Forelimb muscle (tissue), 1 donor: ENCODE measurements around the gene ABCG1. TPM values are rescaled to one million over a fixed set of nuclear protein-coding genes. Genes with fewer than 3 reads are reported as not detected.

Source experiments
- DNase-seq: peaks from one replicate; pipeline ENCODE4 v3.0.0-alpha.2; 2013; ENCODE audit warnings: low read depth
- polyA plus RNA-seq: library from polyadenylated mRNA; unstranded; fragments of 120-200 nt; gene quantifications from one replicate; pipeline ENCODE4 v1.2.1, GENCODE V29; 2013; ENCODE audit not compliant: insufficient read length

ABCG1 gene
- polyA plus RNA-seq, 1 donor = 6.7 TPM

- no peak for DNase-seq
These were observed 4.7 kb upstream of the ABCG1 start for GRCh38 chr21:42214081-42214750.

GRCh38 chr21:42214921-42215320 lies 4.0 kb upstream of the ABCG1 start:
- DNase-seq = no peak

- no peak for DNase-seq
These were observed 2.8 kb upstream of the ABCG1 start for GRCh38 chr21:42215942-42216725.

GRCh38 chr21:42216726-42217572 lies 2.0 kb upstream of the ABCG1 start:
- no peak for DNase-seq

GRCh38 chr21:42219606-42220137 lies 732 bp downstream of the ABCG1 start:
- DNase-seq = no peak

- DNase-seq = peak; percentile 62
These were observed 1.3 kb downstream of the ABCG1 start for GRCh38 chr21:42220138-42220701.

GRCh38 chr21:42221581-42222345 lies 2.8 kb downstream of the ABCG1 start:
- DNase-seq = no peak

GRCh38 chr21:42222386-42222785 lies 3.4 kb downstream of the ABCG1 start:
- DNase-seq = no peak

- no peak for DNase-seq
These were observed 4.0 kb downstream of the ABCG1 start for GRCh38 chr21:42222821-42223390.

GRCh38 chr21:42223826-42224575 lies 5.1 kb downstream of the ABCG1 start:
- DNase-seq = no peak

- no peak for DNase-seq
These were observed 6.1 kb downstream of the ABCG1 start for GRCh38 chr21:42225042-42225441.

- DNase-seq = no peak
These were observed 6.7 kb downstream of the ABCG1 start for GRCh38 chr21:42225571-42226155.

GRCh38 chr21:42226626-42227025 lies 7.7 kb downstream of the ABCG1 start:
- no peak for DNase-seq

- DNase-seq = no peak
These were observed 9.2 kb downstream of the ABCG1 start for GRCh38 chr21:42227909-42228708.

- DNase-seq = no peak
These were observed 9.8 kb downstream of the ABCG1 start for GRCh38 chr21:42228709-42229220.

GRCh38 chr21:42229676-42230075 lies 10.7 kb downstream of the ABCG1 start:
- no peak for DNase-seq

GRCh38 chr21:42230178-42230577 lies 11.2 kb downstream of the ABCG1 start:
- DNase-seq = no peak

- DNase-seq = no peak
These were observed 11.7 kb downstream of the ABCG1 start for GRCh38 chr21:42230636-42231035.
